IPS-18c (cell line): ENCODE results near the gene NCOR2.

Experiments
- H3K4me3 ChIP-seq: 2 replicates; pipeline ENCODE4 v1.7.0; 2013; ENCODE audit warnings: low read depth, mild to moderate bottlenecking, low read length, moderate library complexity; ENCODE audit not compliant: insufficient read depth
- H3K9me3 ChIP-seq: one replicate; pipeline ENCODE4 v1.6.1; 2013; ENCODE audit warnings: mild to moderate bottlenecking, low read length, moderate library complexity; ENCODE audit not compliant: control insufficient read depth, insufficient read depth

The NCOR2 gene

DNA sequence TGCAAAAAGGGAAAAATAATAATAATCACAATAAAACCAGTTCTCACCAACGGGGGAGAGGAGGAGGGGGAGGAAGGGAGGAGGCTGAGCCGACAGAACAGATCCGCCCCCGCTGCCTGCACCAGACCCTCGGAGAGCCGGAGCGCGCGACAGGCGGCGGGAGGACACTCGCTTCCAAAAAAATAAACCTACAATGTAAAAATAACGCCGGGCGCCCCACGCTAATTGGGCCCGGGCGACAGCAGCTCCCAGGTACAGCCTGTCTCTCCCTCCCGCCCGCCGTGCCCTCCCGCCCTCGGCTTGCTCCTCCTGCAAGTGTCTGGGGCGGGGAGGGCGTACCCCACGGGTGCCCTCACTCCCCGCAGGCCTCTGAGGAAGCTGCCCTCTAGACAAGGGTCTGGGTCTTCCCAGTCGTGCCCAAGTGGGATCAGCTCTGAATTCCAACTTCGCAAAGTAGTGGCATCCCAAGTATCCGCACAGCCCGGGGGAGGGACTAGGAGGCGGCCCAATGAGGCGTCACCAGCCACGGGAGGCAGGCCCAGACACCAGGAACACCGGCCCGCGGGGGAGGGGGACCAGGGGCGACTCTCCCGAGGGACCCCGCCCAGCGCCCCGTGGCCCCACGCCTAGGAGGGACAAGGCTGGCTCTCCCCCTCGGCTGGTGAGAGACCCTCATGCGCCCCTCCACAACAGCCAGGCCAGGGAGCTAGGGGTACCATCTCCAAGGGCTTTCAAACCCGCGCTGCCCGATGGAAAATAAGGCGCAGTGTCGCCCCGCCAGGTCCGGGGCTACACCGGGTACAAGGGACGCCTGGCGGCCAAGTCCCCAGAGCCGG lies 1.0 kb downstream of the NCOR2 start:
- Histone ChIP-seq H3K9me3 (no peaks in the 10 kb centered on the region), H3K4me3 (peak overlapping the region; percentile 86)

DNA sequence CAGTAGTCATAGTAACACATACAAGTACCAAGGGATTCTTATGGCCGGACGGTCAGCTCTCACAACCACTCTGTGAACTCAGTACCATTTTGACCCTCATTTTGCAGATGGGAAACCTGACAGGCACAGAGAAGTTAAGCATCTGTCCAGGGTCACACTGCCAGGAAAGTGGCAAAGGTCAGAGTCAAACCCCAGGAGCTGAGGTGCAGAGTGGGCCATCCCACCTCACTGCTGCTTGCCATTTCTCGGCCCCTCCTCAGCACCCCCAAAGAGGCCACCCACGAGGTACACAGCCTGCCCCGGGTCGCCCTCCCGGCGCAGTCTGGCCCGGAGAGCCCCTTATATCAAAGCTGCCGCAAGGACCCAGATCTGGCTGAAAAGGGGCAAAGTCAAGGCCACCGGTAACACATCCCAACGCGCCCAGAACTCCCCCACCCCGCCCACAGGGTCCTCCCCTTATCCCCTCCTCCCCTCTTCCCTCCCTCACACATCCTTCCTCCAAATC lies 1.7 kb downstream of the NCOR2 start:
- peak overlapping the region; percentile 86 for H3K4me3 ChIP-seq
- H3K9me3 ChIP-seq = no peaks in the 10 kb centered on the region

DNA sequence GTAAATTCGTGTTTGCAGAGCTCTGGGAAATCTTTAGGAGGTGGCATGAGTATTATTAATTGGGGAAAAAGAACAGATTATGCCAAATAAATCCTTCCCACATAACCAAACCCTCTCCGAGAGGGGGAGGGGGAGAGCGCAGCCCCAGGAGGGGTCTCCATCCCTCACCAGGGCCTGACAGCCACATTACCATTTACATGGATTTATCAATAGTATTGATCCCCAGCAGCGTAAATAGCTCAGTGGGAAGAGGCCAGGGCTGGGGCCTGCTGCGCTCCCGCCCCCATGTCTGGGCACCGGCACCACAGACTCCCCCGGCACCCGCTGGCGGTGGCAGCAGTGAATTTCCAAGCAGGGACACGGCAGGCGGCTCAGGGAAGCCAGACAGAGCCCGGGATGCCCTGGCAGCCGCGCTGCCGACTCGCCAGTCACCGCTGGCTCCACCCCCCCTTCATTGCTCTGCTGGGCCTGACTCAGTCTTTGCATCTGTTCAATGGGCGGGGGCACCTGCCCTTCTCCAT lies 2.4 kb downstream of the NCOR2 start:
- H3K4me3 ChIP-seq = peak overlapping the region; percentile 22; the same call in 1 of the 2 replicates
- no peaks in the 10 kb centered on the region for H3K9me3 ChIP-seq

DNA sequence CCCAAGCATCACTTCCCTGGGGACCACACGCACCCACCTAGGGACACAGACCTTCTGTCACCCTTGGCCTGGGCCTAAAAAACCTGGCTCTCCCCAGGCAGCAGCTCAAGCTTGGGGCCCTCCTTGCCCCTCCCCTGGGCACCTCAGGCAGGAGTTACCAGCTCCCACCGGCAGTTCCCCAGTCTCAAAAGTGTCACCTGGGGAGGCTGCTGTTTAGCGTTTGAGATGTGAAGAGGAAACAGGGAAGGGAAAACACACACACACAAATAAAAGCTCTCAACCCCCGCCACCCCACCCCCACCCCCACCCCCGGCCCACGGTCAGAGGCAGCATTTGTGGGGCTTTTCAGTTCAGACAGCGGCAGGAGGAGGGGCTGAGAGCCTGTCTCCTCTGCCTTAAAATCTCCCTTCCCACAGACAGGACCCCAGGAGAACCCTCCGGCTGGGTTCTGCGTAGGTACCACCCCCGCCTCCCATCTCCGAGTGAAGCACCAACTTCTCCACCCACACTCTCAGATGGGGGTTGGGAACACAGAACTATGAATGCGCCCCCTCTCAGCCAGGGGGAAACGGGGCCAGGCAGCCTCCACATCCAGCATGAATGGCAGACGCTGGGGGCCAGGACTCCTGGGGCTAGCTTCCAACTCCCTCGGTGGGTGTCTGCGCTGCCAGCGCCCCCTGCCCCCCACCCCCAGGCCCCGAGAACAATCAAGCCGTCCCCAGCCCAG lies 3.0 kb downstream of the NCOR2 start:
- H3K9me3 ChIP-seq = no peaks in the 10 kb centered on the region
- H3K4me3 ChIP-seq = no peak overlapping the region; the same call in 1 of the 2 replicates

DNA sequence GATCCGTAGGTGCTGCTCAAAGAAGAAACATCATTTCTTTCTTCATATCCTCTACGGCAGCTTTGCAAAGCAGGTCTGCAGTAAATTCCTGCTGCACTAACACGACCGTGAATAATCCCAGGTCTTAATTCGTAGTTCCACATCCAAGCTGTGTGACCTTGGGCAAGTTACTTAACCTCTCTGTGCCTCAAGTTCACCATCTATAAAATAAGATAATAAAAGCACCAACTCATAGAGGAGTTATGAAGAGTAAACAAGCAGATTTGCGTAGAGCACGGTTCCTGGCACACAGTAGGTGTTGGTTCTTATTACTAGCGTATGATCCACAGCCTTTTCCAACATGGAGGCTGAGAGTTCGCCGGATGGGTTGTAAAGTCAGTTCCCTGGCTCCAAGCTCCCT lies 3.6 kb downstream of the NCOR2 start:
- no peak overlapping the region for H3K4me3 ChIP-seq

DNA sequence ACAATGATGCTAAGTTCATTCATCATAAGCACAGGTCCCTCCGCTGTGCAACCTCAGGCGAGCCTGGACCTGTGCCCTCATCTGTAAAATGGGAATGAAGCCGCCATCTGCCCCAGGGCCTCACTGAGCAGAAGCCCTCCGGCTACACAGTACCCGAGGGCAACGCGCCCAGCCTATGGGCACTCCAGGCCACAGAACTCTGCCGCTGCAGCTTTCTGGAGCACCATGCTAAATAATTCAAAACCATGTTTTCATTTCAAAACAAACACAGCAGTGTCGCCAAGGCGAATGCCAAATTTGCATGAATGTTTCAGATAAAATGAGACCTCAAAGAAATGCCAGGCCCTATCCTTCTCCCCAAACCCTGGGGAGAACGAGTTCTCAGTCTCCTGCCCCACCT lies 4.0 kb downstream of the NCOR2 start:
- H3K4me3 ChIP-seq = no peak overlapping the region
- H3K9me3 ChIP-seq = no peaks in the 10 kb centered on the region

More for the DNA sequence above, 3.6 kb downstream of the NCOR2 start:
- H3K9me3 ChIP-seq = no peaks in the 10 kb centered on the region

DNA sequence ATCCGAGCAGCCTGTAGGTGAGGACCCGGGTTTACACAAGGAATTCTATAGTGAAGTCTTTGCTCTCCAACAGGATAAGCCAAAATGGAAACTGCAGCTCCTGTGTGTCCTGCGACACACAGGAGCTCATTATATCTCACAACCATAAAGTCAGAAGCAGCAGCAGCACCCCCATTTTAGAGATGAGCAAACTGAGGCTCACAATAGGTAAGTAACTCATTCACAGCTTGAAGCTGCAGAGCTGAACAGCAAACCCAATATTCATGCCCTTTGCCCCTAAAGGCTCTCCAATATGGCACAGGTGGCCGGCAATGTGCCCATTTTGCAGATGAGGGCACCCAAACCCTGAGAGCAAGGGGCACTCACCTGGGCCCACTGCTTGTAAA lies 4.6 kb downstream of the NCOR2 start:
- H3K4me3 ChIP-seq = no peak overlapping the region
- no peaks in the 10 kb centered on the region for H3K9me3 ChIP-seq

DNA sequence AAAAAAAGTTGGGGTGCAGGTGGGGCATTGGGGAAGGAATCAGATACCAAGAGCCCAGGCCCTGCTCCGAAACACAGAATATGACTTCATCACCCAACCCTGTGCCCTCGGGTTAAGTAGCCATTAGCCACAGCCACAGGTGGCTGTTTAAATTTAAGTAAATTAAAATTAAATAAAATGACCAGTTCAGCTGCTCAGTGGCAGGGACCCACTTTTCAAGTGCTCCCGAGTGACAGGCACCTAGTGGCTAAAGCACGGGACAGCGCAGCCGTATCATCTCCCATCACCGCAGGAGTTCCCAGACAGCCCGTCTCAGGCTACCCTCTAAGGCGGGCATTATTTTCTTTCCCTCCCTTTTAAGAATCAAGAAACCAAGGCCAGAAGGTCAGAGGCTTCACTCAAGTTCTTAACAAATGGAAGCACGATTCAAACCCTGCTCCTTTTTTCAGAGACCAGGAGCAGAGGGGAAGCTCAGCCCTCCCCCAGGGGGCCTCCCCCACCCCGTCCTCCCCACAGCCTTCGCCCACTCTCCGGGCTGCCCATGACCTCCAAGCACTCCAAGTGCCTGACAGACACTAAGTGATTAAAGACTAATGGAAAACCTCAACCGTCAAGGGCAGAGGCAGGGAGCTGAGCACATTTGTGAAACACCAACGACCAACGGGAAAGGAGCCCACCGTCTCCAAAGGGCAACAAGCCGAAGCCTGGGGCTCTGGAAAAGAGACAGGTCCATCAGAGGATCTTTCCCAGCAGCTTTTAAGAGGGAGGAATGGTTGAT lies 5.2 kb downstream of the NCOR2 start:
- no peak overlapping the region for H3K4me3 ChIP-seq
- no peaks in the 10 kb centered on the region for H3K9me3 ChIP-seq

DNA sequence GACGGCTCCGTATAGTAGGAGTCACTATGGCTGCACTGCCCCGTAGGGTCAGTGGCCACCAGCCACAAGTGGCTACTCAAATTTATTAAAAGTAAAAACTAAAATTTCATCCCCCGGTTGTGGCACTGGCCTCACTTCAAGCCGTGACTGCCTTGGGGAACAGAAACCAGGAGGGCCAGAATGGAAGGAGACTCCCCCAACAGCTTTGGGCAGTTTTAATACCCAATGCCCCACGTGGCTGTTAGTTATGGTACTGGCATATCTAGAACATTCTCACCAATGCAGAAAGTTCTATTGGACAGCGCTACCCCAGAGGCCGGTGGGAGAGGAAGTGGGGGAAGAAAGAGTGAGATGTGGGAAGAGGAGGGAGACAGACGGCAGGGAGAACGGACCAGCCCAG lies 6.2 kb downstream of the NCOR2 start:
- no peak overlapping the region for H3K4me3 ChIP-seq
- no peaks in the 10 kb centered on the region for H3K9me3 ChIP-seq

DNA sequence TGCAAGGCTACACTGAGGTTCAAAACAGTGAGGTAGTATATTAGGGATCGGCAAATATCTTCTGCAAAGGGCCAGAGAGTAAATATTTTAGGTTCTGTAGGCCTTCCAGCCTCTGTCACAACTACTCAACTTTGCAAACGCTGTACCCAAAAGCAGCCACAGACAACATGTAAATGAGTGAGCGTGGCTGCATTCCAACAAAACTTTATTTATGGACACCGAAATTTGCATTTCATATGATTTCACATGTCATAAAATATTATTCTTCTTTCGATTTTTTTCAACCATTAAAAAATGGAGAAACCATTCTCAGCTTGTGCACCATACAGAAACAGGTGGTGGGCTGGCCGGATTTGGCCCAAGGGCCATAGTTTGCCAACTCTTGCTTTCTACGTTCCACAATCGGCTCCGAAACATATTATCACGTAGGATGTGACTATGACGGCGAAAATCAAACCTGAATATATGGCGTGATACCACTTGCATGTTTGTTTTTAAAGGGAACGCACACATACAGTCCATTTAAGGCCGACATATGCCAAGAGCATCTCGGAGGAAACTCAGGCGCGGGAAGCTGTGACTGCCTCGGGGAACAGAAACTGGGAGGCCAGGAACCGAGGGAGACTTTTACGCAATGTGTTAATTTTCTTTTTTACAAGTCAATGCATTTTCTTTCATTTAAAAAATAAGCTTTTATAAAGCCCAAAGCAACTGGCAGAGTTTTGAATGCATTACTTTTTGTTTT lies 7.1 kb downstream of the NCOR2 start:
- Histone ChIP-seq H3K9me3 (no peaks in the 10 kb centered on the region), H3K4me3 (no peak overlapping the region)

DNA sequence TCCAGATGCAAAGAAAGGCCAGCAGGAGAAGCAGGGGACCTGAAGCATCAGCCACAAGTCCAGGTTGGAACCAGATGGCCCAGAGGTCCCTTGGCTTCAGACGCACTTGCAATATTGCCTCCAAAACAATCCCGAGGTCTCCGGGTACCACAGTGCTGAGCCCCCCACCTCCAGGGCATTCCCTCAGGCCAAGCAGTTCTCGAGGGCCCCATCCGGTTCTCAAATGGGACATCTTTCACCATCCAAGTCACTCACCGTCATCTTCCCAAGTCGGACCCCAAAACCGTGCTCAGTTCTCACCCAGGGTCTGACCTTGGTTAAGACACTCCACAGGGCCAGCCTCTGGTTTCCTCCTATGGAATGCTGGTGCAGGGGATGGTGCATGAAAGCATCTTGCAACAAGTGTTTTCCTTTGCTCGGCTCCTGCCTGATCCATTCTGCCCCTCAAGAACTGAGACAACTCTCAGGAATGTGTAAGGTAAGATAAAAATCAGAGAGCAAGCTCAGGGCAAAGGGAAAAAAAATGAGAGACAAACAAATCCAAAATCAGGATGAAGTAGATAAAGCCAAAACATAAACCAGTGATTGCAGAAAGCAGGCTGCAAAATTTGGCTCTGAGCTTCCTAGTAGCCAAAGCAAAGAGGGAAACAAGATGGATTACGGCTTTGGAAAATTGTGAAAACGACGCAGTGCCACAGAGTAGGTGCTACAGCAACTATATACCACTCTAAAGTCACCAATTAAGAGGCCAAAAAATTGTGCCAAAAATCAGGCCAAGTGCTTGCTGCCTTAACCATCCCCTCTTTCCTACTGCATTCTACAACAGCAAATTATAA lies 8.0 kb downstream of the NCOR2 start:
- H3K4me3 ChIP-seq = no peak overlapping the region
- H3K9me3 ChIP-seq = no peaks in the 10 kb centered on the region

DNA sequence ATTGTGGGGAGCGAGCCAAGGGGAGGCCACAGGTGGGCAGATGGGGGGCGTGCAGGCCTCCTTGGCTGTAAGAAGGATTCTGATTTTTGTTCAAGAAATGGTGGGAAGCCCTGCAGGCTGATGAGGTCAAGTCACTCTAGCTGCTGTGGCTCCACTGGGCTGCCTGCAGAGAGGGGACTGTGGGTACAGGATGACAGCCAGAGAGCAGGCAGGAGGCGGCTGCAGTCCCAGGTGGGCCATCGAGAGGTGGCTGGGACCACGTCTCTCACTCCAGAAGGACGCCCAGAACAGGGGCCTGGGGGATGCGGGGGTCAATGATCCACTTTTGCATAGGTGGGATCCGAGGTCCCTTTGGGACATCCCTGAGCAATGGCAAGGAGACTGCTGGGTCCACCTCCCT lies 9.1 kb downstream of the NCOR2 start:
- no peaks in the 10 kb centered on the region for H3K9me3 ChIP-seq
- no peak overlapping the region for H3K4me3 ChIP-seq

DNA sequence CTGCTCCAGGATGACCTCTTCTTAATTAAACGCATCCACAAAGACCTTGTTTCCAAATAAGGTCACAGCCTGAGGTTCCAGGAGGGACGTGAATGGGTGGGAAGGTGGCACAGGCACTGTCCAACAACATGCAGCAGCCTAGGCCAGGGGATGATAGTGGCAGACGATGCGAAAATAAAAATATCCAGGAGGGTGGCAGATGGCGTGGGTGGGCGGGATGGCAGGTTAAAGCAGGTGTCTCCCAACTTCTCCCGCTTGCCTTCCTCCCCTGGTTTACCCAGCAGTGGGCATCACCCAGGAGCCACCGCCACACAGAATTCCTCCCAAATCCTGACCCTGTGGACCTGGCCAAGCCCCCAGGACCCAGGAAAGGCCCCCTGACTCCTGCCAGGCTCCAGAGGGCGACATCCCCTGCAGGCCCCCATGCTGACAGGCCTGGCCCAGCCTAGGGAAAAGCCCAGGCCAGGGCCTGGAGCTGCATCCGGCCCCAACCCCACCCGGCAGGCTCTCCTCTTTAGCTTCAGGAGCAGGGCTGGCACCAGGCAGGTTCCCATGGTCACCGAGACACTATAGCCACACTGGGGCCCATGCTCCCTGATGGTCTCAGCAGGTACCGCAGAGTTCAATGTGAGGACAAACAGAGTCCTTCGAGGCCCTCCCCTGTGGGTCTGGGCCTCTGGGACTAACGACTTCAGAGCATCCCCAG lies 9.7 kb downstream of the NCOR2 start:
- no peak overlapping the region for H3K4me3 ChIP-seq
- no peaks in the 10 kb centered on the region for H3K9me3 ChIP-seq

DNA sequence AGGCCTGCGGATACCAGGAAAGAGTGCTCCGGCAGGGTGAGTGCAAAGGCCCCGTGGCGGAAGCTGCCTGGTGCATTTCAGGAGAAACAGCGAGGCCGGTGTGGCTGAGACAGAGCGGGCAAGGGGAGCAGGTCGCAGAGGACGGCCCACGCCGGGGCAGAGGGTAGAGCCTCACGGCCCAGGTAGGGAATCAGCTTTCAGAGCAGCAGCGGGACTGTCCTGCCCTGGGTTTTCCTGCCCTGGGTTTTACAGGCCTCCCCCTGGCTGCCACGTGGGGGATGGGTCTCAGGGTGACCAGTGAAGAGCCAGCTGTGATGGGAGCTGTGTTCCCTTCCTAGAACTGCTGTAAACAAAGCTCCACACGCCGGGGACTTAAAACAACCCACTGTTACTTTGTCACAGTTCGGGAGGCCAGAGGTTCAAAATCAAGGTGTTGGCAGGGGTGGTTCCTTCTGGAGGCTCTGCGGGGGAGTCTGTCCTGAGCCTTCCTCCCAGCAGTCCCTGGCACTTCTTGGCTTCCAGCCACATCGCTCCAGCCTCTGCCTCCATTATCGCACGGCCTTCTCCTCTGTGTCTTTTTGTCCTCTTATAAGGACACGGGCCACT lies 10.4 kb downstream of the NCOR2 start:
- Histone ChIP-seq H3K9me3 (no peaks in the 10 kb centered on the region), H3K4me3 (no peak overlapping the region)

DNA sequence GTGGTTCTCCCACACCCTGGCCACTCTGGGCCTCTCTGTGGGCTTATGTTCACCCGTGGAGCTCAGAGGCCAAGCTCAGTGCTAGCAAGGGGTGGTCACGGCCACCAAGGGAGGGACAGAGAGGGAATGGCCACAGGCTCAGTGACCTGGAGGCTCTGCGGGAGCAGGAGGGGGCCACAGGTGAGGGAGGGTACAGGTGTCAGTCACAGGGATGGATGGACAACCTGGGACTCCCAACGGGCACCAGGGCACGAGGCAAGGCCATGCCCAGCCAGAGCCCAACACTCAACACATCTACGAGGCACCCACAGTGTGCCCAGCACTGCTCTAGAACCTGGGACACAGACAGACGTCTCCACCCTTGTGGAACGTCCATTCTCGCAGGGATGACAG lies 11.3 kb downstream of the NCOR2 start:
- H3K9me3 ChIP-seq = no peaks in the 10 kb centered on the region
- H3K4me3 ChIP-seq = no peak overlapping the region
